Breast epithelium (tissue), 4 donors: ENCODE results near the gene CRYBG1. TPM values are rescaled to one million over a fixed set of nuclear protein-coding genes. Genes with fewer than 3 reads are reported as not detected.

Experiments
- DNase-seq, 2 donors: peaks; one replicate each; pipeline ENCODE4 v3.0.0-alpha.2; 2019; ENCODE audit warnings: low spot score in 2 of 2
- H3K27ac ChIP-seq, 2 donors: fragments of 200-600 bp; sonication (generic) in 1 of 2; one replicate each; pipeline ENCODE4 v1.5.1; 2016 to 2019; ENCODE audit warnings: mild to moderate bottlenecking in 1 of 2
- H3K27me3 ChIP-seq, 2 donors: fragments of 200-600 bp; sonication (generic) in 1 of 2; one replicate each; pipeline versions ENCODE4 v1.5.1 to v1.6.0; 2017 to 2019; ENCODE audit warnings: control low read depth in 1 of 2, mild to moderate bottlenecking in 1 of 2
- H3K36me3 ChIP-seq: fragments of 200-600 bp; one replicate; pipeline ENCODE4 v1.5.1; 2019
- H3K4me1 ChIP-seq, 2 donors: fragments of 200-600 bp; sonication (generic); one replicate each; pipeline ENCODE4 v1.5.1; 2016 to 2019; ENCODE audit warnings: control low read depth in 1 of 2
- H3K4me3 ChIP-seq, 3 donors: fragments of 200-600 bp; sonication (generic); 1 replicate in 2 of 3; 2 replicates in 1 of 3; pipeline ENCODE4 v1.5.1; 2016 to 2019; ENCODE audit warnings: mild to moderate bottlenecking in 3 of 3, moderate library complexity in 2 of 3
- H3K9me3 ChIP-seq, 2 donors: fragments of 200-600 bp; sonication (generic) in 1 of 2; one replicate each; pipeline ENCODE4 v1.5.1; 2016 to 2019; ENCODE audit warnings: control low read depth in 1 of 2
- POLR2A ChIP-seq: fragments of 450-650 bp; IDR thresholded peaks from one replicate; pipeline ENCODE4 v1.6.1; 2016; ENCODE audit warnings: antibody characterized with exemption, mild to moderate bottlenecking, moderate library complexity
- POLR2AphosphoS5 ChIP-seq, 3 donors: sonication (generic); formaldehyde crosslinking; IDR thresholded peaks; one replicate each; pipeline ENCODE4 v1.6.1; 2017; ENCODE audit warnings: antibody characterized with exemption in 3 of 3
- intact Hi-C: fragments of 100-400 bp; cut with DNase I; formaldehyde crosslinking; loops from one replicate; pipeline ENCODE4 v1.15.1; 2023; ENCODE audit warnings: low total_unique reads
- total RNA-seq, 3 donors: library from RNA; depleted of rRNA; stranded (reverse); fragments of >200 nt; gene quantifications; one replicate each; pipeline ENCODE4 v1.1.0, GENCODE V29; 2016
- TF ChIP-seq, protein P1 (sequence below), 3 donors: fragments of 450-650 bp; IDR thresholded peaks; one replicate each; pipeline ENCODE4 v1.5.1; 2016 to 2017; ENCODE audit warnings: antibody characterized with exemption in 3 of 3, mild to moderate bottlenecking in 3 of 3, moderate library complexity in 3 of 3

The CRYBG1 gene
- total RNA-seq, 3 donors from 2014 or later = 30.9 to 142 (median 38.3) TPM

DNA sequence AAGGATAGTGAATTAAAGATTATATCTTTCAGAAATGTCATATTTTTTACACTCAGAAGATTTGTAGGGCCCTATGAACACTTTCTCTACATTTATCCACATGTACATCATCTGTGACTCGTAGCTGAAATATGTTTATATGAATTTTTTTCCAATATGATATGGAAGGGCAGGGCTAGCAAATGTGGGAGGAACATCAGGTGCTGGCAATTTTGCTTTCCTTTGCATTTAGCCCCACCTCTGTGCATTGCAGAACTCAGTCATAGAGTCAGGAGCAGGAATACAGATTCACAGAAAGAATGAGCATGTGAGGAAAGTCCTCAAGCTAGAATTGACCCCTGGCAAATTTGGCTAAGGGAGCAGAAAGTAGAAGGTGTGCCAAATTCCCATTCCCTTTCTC is 129.9 kb downstream of the CRYBG1 start:
- Histone ChIP-seq H3K27ac (no peak overlapping the region), H3K27me3 (no peaks in the 10 kb centered on the region), H3K36me3 (no peaks in the 10 kb centered on the region), H3K4me1 (no peaks in the 10 kb centered on the region), H3K9me3 (no peaks in the 10 kb centered on the region), H3K4me3 (no peak overlapping the region)
- TF ChIP-seq, protein P1, sequence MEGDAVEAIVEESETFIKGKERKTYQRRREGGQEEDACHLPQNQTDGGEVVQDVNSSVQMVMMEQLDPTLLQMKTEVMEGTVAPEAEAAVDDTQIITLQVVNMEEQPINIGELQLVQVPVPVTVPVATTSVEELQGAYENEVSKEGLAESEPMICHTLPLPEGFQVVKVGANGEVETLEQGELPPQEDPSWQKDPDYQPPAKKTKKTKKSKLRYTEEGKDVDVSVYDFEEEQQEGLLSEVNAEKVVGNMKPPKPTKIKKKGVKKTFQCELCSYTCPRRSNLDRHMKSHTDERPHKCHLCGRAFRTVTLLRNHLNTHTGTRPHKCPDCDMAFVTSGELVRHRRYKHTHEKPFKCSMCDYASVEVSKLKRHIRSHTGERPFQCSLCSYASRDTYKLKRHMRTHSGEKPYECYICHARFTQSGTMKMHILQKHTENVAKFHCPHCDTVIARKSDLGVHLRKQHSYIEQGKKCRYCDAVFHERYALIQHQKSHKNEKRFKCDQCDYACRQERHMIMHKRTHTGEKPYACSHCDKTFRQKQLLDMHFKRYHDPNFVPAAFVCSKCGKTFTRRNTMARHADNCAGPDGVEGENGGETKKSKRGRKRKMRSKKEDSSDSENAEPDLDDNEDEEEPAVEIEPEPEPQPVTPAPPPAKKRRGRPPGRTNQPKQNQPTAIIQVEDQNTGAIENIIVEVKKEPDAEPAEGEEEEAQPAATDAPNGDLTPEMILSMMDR (IDR thresholded peaks at IDR 0.05) = no peak
- TF ChIP-seq POLR2AphosphoS5 (IDR thresholded peaks at IDR 0.05) (no peak), POLR2A (no peak)
- no peak for DNase-seq
- intact Hi-C loops = no loop called here

DNA sequence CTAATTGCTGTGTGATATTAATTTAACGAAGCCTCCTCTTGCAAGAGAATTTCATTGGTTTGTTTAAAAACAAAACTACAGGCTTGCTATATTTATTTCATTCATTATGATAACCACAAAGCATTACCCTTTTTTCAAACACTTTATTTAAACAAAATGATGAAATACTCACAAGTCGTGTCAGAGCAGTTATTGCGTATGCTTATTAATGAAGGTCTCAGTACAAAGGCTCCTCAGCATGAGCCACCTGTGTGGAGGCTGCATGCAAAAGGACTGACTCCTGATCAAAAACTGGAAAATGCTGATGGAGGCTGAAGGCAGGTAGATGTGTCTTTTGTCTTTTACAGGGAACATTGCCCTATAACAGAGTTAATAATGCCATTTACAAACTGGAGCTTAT is 130.5 kb downstream of the CRYBG1 start:
- Histone ChIP-seq H3K9me3 (no peaks in the 10 kb centered on the region), H3K27me3 (no peaks in the 10 kb centered on the region), H3K4me3 (no peak overlapping the region), H3K27ac (no peak overlapping the region), H3K36me3 (no peaks in the 10 kb centered on the region), H3K4me1 (no peaks in the 10 kb centered on the region)
- no peak for DNase-seq
- TF ChIP-seq, protein P1 (IDR thresholded peaks at IDR 0.05) = no peak
- no peak for TF ChIP-seq POLR2A
- TF ChIP-seq POLR2AphosphoS5 (IDR thresholded peaks at IDR 0.05) = no peak
- intact Hi-C loops = no loop called here

DNA sequence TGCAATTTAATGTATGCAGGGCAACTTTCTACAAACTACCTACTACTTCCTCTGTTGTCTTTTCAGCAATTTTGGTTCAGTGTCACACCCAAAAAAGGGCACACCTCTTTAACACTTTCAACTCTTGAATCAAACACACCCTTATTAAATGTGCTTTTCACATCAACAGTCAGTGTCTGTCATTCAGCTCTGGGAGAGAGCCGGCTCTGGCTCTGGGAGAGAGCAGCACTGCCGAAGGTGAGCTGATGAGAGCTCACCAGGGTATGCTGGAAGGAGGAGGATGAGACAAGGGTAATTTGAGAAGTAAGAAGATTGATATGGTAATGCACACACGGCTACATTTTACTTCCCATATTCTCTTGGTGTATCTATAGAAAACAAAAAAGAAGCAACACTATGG is 134.5 kb downstream of the CRYBG1 start:
- no peak overlapping the region for H3K27ac ChIP-seq
- H3K4me3 ChIP-seq = no peak overlapping the region
- no peaks in the 10 kb centered on the region for H3K27me3 ChIP-seq
- intact Hi-C loops = no loop called here
- TF ChIP-seq, protein P1 (IDR thresholded peaks at IDR 0.05) = no peak
- TF ChIP-seq POLR2A (no peak), POLR2AphosphoS5 (IDR thresholded peaks at IDR 0.05) (no peak)
- no peaks in the 10 kb centered on the region for H3K4me1 ChIP-seq
- H3K9me3 ChIP-seq = no peaks in the 10 kb centered on the region
- no peaks in the 10 kb centered on the region for H3K36me3 ChIP-seq
- no peak for DNase-seq

DNA sequence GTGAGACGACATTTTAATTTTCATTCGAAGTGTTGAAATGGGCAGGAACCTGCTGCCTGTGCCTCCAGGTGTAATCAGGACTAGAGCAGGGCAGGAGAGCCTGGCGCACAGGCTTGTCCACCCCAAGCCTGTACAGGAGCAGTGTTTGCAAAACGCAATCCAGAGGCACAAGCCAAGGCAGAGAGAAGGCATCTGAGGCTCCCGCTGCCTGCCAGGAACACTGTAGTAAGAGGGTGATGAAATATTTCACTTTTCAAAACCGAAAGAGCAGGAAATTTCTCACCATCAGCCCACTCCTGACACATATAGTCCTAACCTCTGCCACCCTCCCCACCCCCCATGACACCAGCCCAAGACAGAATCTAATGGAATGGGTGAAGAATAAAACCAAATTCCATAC is 136.3 kb downstream of the CRYBG1 start:
- intact Hi-C loops = no loop called here
- H3K36me3 ChIP-seq = no peaks in the 10 kb centered on the region
- H3K27ac ChIP-seq = peak overlapping the region in 1 of 2 donors; percentile 74
- H3K27me3 ChIP-seq = no peaks in the 10 kb centered on the region
- no peaks in the 10 kb centered on the region for H3K4me1 ChIP-seq
- peak overlapping the region in 1 of 3 donors; percentile 27 for H3K4me3 ChIP-seq
- H3K9me3 ChIP-seq = no peaks in the 10 kb centered on the region
- TF ChIP-seq, protein P1 (IDR thresholded peaks at IDR 0.05) = no peak
- TF ChIP-seq POLR2A = no peak
- no peak for TF ChIP-seq POLR2AphosphoS5 (IDR thresholded peaks at IDR 0.05)
- DNase-seq = no peak

DNA sequence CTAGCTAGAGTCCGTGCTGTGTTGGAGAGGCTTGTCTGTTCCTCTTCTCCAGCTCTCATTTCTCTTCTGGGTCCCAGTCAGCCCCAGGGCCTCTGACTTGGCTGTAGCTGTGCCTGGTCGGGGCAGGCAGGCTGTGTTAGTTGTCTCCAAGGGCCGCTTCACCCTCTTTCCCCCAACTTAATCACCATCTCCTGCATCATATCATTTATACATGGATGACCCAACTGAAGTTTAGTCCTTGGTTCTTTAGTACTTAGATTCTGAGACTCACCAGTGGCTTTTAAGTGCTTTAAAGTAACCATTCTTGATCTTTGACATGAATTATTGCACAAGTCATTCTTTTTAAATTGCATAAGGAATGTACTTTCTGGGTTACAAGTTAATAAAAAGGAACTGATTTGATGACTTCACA is 141.4 kb downstream of the CRYBG1 start:
- no peak overlapping the region for H3K4me3 ChIP-seq
- no peak overlapping the region for H3K27ac ChIP-seq
- DNase-seq = no peak
- TF ChIP-seq POLR2AphosphoS5 (IDR thresholded peaks at IDR 0.05) (no peak), POLR2A (no peak)
- no peaks in the 10 kb centered on the region for H3K27me3 ChIP-seq
- intact Hi-C loops = no loop called here
- no peaks in the 10 kb centered on the region for H3K9me3 ChIP-seq
- no peaks in the 10 kb centered on the region for H3K36me3 ChIP-seq
- no peaks in the 10 kb centered on the region for H3K4me1 ChIP-seq

DNA sequence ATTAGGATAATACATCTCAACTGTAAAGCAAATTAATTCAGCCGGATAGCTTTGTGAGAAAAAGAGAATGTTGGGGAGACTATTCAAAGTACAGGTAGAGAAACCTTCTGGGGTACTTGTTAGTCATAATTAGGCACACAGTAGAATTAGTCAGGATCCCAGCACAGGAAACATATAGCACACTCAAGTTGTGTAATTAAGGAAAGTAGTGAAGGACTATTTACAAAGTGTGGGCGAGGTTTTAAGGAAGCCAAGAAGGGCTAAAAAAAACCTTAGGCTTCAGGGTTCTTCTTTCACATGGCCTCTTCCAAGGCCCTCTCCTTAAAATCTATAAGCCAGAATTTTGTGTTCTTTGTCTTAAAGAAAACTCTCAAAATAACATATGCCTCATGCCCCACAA is 142.0 kb downstream of the CRYBG1 start:
- H3K36me3 ChIP-seq = no peaks in the 10 kb centered on the region
- H3K27me3 ChIP-seq = no peaks in the 10 kb centered on the region
- intact Hi-C loops = no loop called here
- no peak overlapping the region for H3K27ac ChIP-seq
- H3K4me3 ChIP-seq = no peak overlapping the region
- H3K4me1 ChIP-seq = no peaks in the 10 kb centered on the region
- H3K9me3 ChIP-seq = no peaks in the 10 kb centered on the region
- no peak for TF ChIP-seq POLR2A
- no peak for TF ChIP-seq POLR2AphosphoS5 (IDR thresholded peaks at IDR 0.05)
- TF ChIP-seq, protein P1 (IDR thresholded peaks at IDR 0.05) = no peak
- DNase-seq = no peak
